HFFc6 (cell line): ENCODE results near the gene MTERF4. TPM values are rescaled to one million over a fixed set of nuclear protein-coding genes. Genes with fewer than 3 reads are reported as not detected.

Experiments
- DNase-seq: peaks from one replicate; pipeline ENCODE4 v3.0.0-alpha.2; 2018
- H3K27ac Mint-ChIP-seq: 2 replicates; pipeline ENCODE4 v1.8.0; 2020; ENCODE audit warnings: mild to moderate bottlenecking, mixed read lengths
- H3K27me3 Mint-ChIP-seq: 2 replicates; pipeline ENCODE4 v1.8.0; 2021; ENCODE audit warnings: mild to moderate bottlenecking, moderate library complexity, mixed read lengths; ENCODE audit not compliant: insufficient read depth
- H3K36me3 Mint-ChIP-seq: 2 replicates; pipeline ENCODE4 v1.8.0; 2021; ENCODE audit warnings: low read depth, mixed read lengths
- H3K4me1 Mint-ChIP-seq: 2 replicates; pipeline ENCODE4 v1.8.0; 2020; ENCODE audit warnings: low read depth, mixed read lengths
- H3K4me3 Mint-ChIP-seq: 2 replicates; pipeline ENCODE4 v1.8.0; 2020; ENCODE audit warnings: mild to moderate bottlenecking, moderate library complexity, mixed read lengths
- H3K9me3 Mint-ChIP-seq: 2 replicates; pipeline ENCODE4 v1.8.0; 2020; ENCODE audit warnings: mild to moderate bottlenecking, mixed read lengths
- CTCF ChIP-seq: fragments of 200-600 bp; sonication (generic); IDR thresholded peaks from 2 replicates; pipeline ENCODE4 v1.5.0; 2021; ENCODE audit warnings: antibody characterized with exemption, mild to moderate bottlenecking
- total RNA-seq, 6 experiments: library from RNA; stranded (reverse); fragmentation: NEBNext Ultra II Directional; extraction: Animal tissue kit (Norgen Biotek cat#: 25700); gene quantifications; 2 replicates in 1 of 6; 3 replicates in 5 of 6; pipeline ENCODE4 v1.2.3, GENCODE V29; 2021

The MTERF4 gene
- total RNA-seq, 6 experiments from 2014 or later, result 17.2 to 20.6 (median 17.9) TPM

DNA sequence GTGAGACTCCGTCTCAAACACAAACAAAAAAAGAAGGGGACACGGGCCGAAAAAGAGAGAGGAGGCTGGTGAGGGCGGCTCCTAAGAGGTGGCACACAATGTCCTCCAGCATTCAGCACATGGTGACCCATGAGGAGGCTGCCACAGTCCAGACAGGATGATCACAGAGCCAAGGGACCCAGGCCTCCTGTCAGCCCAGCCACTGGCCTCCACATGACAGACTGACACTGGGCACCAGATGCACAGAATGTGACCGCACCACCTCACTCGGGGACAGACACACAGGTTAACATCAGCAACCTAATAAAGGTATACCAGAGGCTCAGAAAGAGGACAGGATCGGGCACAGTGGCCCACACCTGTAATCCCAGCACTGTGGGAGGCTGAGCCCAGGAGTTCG is 26.2 kb upstream of the MTERF4 start:
- DNase-seq, result no peak
- H3K9me3 Mint-ChIP-seq, result no peaks in the 10 kb centered on the region
- H3K36me3 Mint-ChIP-seq, result no peaks in the 10 kb centered on the region
- H3K27me3 Mint-ChIP-seq, result no peaks in the 10 kb centered on the region; the same call in none of the 2 replicates
- H3K4me3 Mint-ChIP-seq, result no peak overlapping the region
- no peak overlapping the region for H3K27ac Mint-ChIP-seq
- H3K4me1 Mint-ChIP-seq, result no peaks in the 10 kb centered on the region
- TF ChIP-seq CTCF, result no peak

DNA sequence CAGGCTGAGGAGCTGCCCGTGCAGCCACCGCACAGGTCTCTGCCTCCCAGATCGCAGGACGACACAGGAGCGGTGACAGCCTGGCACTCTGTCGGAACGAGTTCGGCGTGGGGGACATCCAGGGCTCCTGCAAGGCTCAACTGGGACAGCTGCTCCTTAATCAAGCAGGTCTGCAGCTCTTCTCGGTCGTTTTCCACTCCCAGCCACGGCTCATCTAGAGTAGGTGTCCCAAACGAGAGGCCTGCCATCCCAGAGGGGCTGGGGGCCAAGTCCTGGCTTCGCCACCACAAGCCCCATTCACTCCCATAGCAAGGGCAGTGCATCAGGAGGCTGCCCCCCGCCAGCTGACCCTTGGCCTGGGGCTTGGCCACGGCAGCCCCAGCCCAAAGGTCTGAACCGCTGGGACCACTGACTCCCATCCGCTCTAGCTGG is 24.7 kb upstream of the MTERF4 start:
- no peak for TF ChIP-seq CTCF
- no peak overlapping the region for H3K27ac Mint-ChIP-seq
- H3K27me3 Mint-ChIP-seq, result no peaks in the 10 kb centered on the region; the same call in none of the 2 replicates
- DNase-seq, result no peak
- H3K9me3 Mint-ChIP-seq, result no peaks in the 10 kb centered on the region
- H3K4me1 Mint-ChIP-seq, result peaks cover under 1% of the 10 kb centered on the region; the same call in 1 of the 2 replicates
- peaks cover 3% of the 10 kb centered on the region for H3K36me3 Mint-ChIP-seq
- H3K4me3 Mint-ChIP-seq, result no peak overlapping the region

DNA sequence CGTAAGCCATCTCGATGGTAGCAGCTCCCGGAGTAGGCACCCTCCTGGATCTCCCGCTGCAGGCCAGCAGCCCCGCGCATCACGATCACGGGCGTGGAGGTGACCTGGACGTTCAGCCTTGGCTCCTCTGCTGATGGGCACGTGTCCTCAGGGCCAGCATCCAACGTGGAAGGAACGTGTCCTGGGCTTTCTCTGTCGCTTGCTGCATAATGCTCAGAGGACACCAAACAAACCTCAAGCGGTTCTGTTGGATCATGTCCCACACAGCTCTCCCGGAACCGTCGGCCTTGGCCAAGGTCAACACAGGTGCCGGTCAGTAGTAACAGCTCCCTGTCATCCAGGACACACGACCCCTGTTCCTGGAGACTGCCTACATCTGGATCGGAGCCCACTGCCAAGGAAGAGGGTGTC is 24.1 kb upstream of the MTERF4 start:
- Mint-ChIP-seq H3K4me3 (no peak overlapping the region), H3K36me3 (peaks cover 9% of the 10 kb centered on the region), H3K4me1 (peaks cover 6% of the 10 kb centered on the region; the same call in 1 of the 2 replicates), H3K9me3 (peaks cover 5% of the 10 kb centered on the region), H3K27me3 (no peaks in the 10 kb centered on the region; the same call in none of the 2 replicates), H3K27ac (no peak overlapping the region)
- no peak for TF ChIP-seq CTCF
- DNase-seq, result no peak

GRCh38 chr2:241125626-241126025 is 23.5 kb upstream of the MTERF4 start:
- H3K4me3 Mint-ChIP-seq, result no peak overlapping the region
- H3K9me3 Mint-ChIP-seq, result peaks cover 10% of the 10 kb centered on the region
- peaks cover 15% of the 10 kb centered on the region for H3K36me3 Mint-ChIP-seq
- no peaks in the 10 kb centered on the region; the same call in none of the 2 replicates for H3K27me3 Mint-ChIP-seq
- TF ChIP-seq CTCF, result no peak
- no peak for DNase-seq
- peaks cover 6% of the 10 kb centered on the region; the same call in 1 of the 2 replicates for H3K4me1 Mint-ChIP-seq
- no peak overlapping the region for H3K27ac Mint-ChIP-seq

DNA sequence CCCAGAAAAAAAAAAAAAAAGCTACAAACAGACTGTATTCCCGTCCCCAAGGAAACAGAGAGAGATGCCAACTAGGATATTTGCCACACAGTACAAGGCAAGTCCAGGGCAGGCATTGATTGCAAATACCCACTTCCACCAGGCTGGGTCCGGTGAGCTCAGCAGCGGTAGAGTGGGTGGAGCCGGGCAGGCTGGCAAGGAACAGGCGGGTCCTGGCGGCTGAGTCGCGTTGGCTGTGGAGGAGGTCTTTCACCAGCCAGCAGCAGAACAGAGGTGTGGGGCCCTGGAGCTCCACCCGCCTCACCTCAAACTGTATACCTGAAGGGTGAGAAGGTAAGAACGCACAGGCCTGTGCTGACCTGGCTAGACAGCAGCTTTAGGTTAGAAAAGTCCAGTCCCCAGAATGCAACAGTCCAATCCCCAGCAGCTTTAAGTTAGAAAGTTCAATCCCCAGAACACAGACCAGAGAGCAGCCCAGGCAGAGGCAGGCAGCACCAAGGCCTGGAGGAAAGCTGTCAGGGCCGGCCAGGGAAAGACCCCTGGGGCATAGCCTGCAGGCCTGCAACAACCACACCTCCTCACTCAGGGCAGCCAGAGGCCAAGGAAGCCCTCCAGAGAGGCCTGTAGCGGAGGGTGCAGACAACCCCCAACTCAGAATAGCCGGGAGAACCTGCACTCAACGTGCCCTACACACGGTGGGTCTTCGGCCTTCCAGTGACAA is 21.9 kb upstream of the MTERF4 start:
- no peaks in the 10 kb centered on the region; the same call in none of the 2 replicates for H3K27me3 Mint-ChIP-seq
- H3K36me3 Mint-ChIP-seq, result peaks cover 19% of the 10 kb centered on the region
- TF ChIP-seq CTCF, result no peak
- H3K4me3 Mint-ChIP-seq, result no peak overlapping the region
- DNase-seq, result no peak
- peaks cover 10% of the 10 kb centered on the region for H3K9me3 Mint-ChIP-seq
- H3K4me1 Mint-ChIP-seq, result peaks cover 6% of the 10 kb centered on the region; the same call in 1 of the 2 replicates
- H3K27ac Mint-ChIP-seq, result no peak overlapping the region
